HCT116 (cell line): ENCODE measurements around the gene RALGAPA1. TPM values are rescaled to one million over a fixed set of nuclear protein-coding genes. Genes with fewer than 3 reads are reported as not detected.

ENCODE experiments used
- ATAC-seq: fragments of 200-7000 bp; cut with Tn5 transposase; 2 replicates; pipeline ENCODE4 v1.9.1; 2020; ENCODE audit warnings: mild to moderate bottlenecking, moderate library complexity
- BruUV-seq: library from RNA; stranded (reverse); fragments of 400-500 nt; replicated peaks from 2 replicates; lab custom pipeline; 2021; lab: Mats Ljungman, UMichigan
- CTCF ChIA-PET: fragments of 300-600 bp; sonication (Branson Sonifier 250); formaldehyde crosslinking; loops from one replicate; lab custom pipeline; 2021; ENCODE audit warnings: antibody characterized with exemption; lab: Charles Lee
- POLR2A ChIA-PET: fragments of 300-600, 350-600 bp; sonication (Branson Sonifier 250); formaldehyde crosslinking; loops from one replicate; lab custom pipeline; 2021; ENCODE audit warnings: antibody characterized with exemption; lab: Charles Lee
- RAD21 ChIA-PET, 2 experiments: fragments of 300-600 bp; sonication (Branson Sonifier 250); formaldehyde crosslinking; loops; one replicate each; lab custom pipeline; 2023; ENCODE audit warnings: low total read pairs in 2 of 2; ENCODE audit not compliant: uncharacterized antibody in 2 of 2, unreplicated experiment in 2 of 2, low non-redundant PET in 1 of 2; lab: Charles Lee
- DNase-seq: peaks from one replicate; pipeline ENCODE4 v3.0.0-alpha.2; 2010; ENCODE audit warnings: low read depth, low spot score
- H2AFZ ChIP-seq: fragments of 200-600 bp; shearing (Covaris generic), sonication (generic); 2 replicates; pipeline ENCODE4 v1.6.1; 2017; ENCODE audit warnings: low read depth, mixed run types, mixed read lengths, antibody characterized with exemption, low read length; ENCODE audit not compliant: poor library complexity, severe bottlenecking
- H3K27ac ChIP-seq: 2 replicates; pipeline ENCODE4 v1.5.1; 2012; ENCODE audit warnings: low read depth, low read length
- H3K27me3 ChIP-seq: fragments of 200-600 bp; sonication (generic); 2 replicates; pipeline ENCODE4 v1.6.1; 2016; ENCODE audit warnings: mixed run types, low read length, mixed read lengths; ENCODE audit not compliant: insufficient read depth
- H3K36me3 ChIP-seq, 2 experiments: fragments of 200-500 bp in 1 of 2; fragments of 200-600 bp in 1 of 2; sonication (Bioruptor generic) in 1 of 2; sonication (generic) in 1 of 2; 2 replicates each; pipeline versions ENCODE4 v1.5.1 to v1.6.1; 2014 to 2016; ENCODE audit warnings: low read length in 2 of 2, inconsistent platforms in 1 of 2, mixed read lengths in 1 of 2, mixed run types in 1 of 2; ENCODE audit not compliant: insufficient read depth in 2 of 2, control insufficient read depth in 1 of 2
- H3K4me1 ChIP-seq, 2 experiments: fragments of 200-600 bp in 1 of 2; sonication (generic) in 1 of 2; 2 replicates each; pipeline versions ENCODE4 v1.5.1 to v1.6.1; 2012 to 2017; ENCODE audit warnings: low read length in 2 of 2, inconsistent platforms in 1 of 2, mild to moderate bottlenecking in 1 of 2, mixed read lengths in 1 of 2, mixed run types in 1 of 2, moderate library complexity in 1 of 2; ENCODE audit not compliant: insufficient read depth in 2 of 2, control insufficient read depth in 1 of 2
- H3K4me2 ChIP-seq: fragments of 200-600 bp; sonication (generic); 2 replicates; pipeline ENCODE4 v1.6.1; 2017; ENCODE audit warnings: mixed run types, low read length, mixed read lengths
- H3K4me3 ChIP-seq, 2 experiments: fragments of 200-600 bp in 1 of 2; sonication (generic) in 1 of 2; replicated peaks in 1 of 2; 2 replicates each; pipeline ENCODE4 v1.5.1; 2011 to 2016; ENCODE audit warnings: low read length in 2 of 2, control low read depth in 1 of 2, low read depth in 1 of 2, mild to moderate bottlenecking in 1 of 2, mixed read lengths in 1 of 2, mixed run types in 1 of 2
- H3K79me2 ChIP-seq: fragments of 200-600 bp; sonication (generic); 2 replicates; pipeline ENCODE4 v1.6.1; 2017; ENCODE audit warnings: mild to moderate bottlenecking, mixed run types, low read length, moderate library complexity, mixed read lengths; ENCODE audit not compliant: insufficient read depth
- H3K9ac ChIP-seq: fragments of 200-600 bp; sonication (generic); 2 replicates; pipeline ENCODE4 v1.6.1; 2016; ENCODE audit warnings: low read length, mixed read lengths
- H3K9me2 ChIP-seq: fragments of 200-600 bp; sonication (generic), shearing (Covaris generic); 2 replicates; pipeline ENCODE4 v1.6.1; 2017; ENCODE audit warnings: mixed run types, mild to moderate bottlenecking, moderate library complexity; ENCODE audit not compliant: insufficient read depth
- H3K9me3 ChIP-seq, 2 experiments: fragments of 200-500 bp in 1 of 2; fragments of 200-600 bp in 1 of 2; sonication (Bioruptor generic) in 1 of 2; sonication (generic) in 1 of 2; 2 replicates each; pipeline ENCODE4 v1.6.1; 2014 to 2017; ENCODE audit warnings: low read length in 2 of 2, mixed read lengths in 2 of 2, inconsistent platforms in 1 of 2, low read depth in 1 of 2, mild to moderate bottlenecking in 1 of 2, mixed run types in 1 of 2, moderate library complexity in 1 of 2; ENCODE audit not compliant: control insufficient read depth in 1 of 2, insufficient read depth in 1 of 2
- H4K20me1 ChIP-seq: fragments of 200-600 bp; sonication (generic), shearing (Covaris generic); 2 replicates; pipeline ENCODE4 v1.6.1; 2017; ENCODE audit warnings: mixed run types, mild to moderate bottlenecking, moderate library complexity; ENCODE audit not compliant: insufficient read depth
- CBX3 ChIP-seq: IDR thresholded peaks from 2 replicates; pipeline ENCODE4 v1.6.1; 2012; ENCODE audit warnings: low read depth
- CEBPB ChIP-seq: IDR thresholded peaks from 2 replicates; pipeline ENCODE4 v1.6.1; 2012; ENCODE audit warnings: low read depth
- EGR1 ChIP-seq: IDR thresholded peaks from 2 replicates; pipeline ENCODE4 v1.6.1; 2012; ENCODE audit warnings: low read depth
- EZH2 ChIP-seq: fragments of 200-600 bp; sonication (generic); IDR thresholded peaks from 2 replicates; pipeline ENCODE4 v1.6.1; 2017; ENCODE audit warnings: antibody characterized with exemption, mixed run types
- EZH2phosphoT487 ChIP-seq: fragments of 200-600 bp; IDR thresholded peaks from 2 replicates; pipeline ENCODE4 v1.6.1; 2018; ENCODE audit warnings: antibody characterized with exemption, borderline replicate concordance
- JUND ChIP-seq: IDR thresholded peaks from 2 replicates; pipeline ENCODE4 v1.6.1; 2012
- POLR2AphosphoS5 ChIP-seq: IDR thresholded peaks from 2 replicates; pipeline ENCODE4 v1.6.1; 2011; ENCODE audit warnings: mild to moderate bottlenecking, low read depth, low read length, moderate library complexity
- SIN3A ChIP-seq: IDR thresholded peaks from 2 replicates; pipeline ENCODE4 v1.6.1; 2012; ENCODE audit warnings: low read depth
- SP1 ChIP-seq: IDR thresholded peaks from 2 replicates; pipeline ENCODE4 v1.6.1; 2012; ENCODE audit warnings: low read depth
- SRF ChIP-seq: IDR thresholded peaks from 2 replicates; pipeline ENCODE4 v1.6.1; 2012; ENCODE audit warnings: low read depth
- ZNF274 ChIP-seq: fragments of 200-500 bp; sonication (Bioruptor generic); IDR thresholded peaks from 2 replicates; pipeline ENCODE4 v1.6.1; 2014; ENCODE audit warnings: mild to moderate bottlenecking, low read depth, low read length, inconsistent platforms
- intact Hi-C: fragments of 100-400 bp; cut with micrococcal nuclease; formaldehyde crosslinking; loops from 2 replicates; pipeline ENCODE4 v1.10.0; 2022
- total RNA-seq: library from RNA; stranded (reverse); gene quantifications from one replicate; pipeline ENCODE4 v1.2.1, GENCODE V29; 2021; ENCODE audit not compliant: unreplicated experiment
- TF ChIP-seq, protein P1 (sequence below), 3 experiments: fragments of 200-600 bp in 1 of 3; sonication (generic) in 1 of 3; IDR thresholded peaks in 2 of 3; conservative IDR thresholded peaks in 1 of 3; 2 replicates each; pipeline ENCODE4 v1.5.1; 2012 to 2017; ENCODE audit warnings: low read depth in 2 of 3, low read length in 2 of 3, antibody characterized with exemption in 1 of 3, borderline replicate concordance in 1 of 3, control low read depth in 1 of 3, mild to moderate bottlenecking in 1 of 3, mixed read lengths in 1 of 3, mixed run types in 1 of 3, moderate library complexity in 1 of 3; ENCODE audit not compliant: insufficient read depth in 1 of 3
- TF ChIP-seq, protein P2 (sequence below): IDR thresholded peaks from 2 replicates; pipeline ENCODE4 v1.6.1; 2012
- TF ChIP-seq, protein P3 (sequence below): IDR thresholded peaks from 2 replicates; pipeline ENCODE4 v1.6.1; 2012; ENCODE audit warnings: low read depth

Gene RALGAPA1
- total RNA-seq, 1 experiment from 2014 or later: 29.3 TPM

DNA sequence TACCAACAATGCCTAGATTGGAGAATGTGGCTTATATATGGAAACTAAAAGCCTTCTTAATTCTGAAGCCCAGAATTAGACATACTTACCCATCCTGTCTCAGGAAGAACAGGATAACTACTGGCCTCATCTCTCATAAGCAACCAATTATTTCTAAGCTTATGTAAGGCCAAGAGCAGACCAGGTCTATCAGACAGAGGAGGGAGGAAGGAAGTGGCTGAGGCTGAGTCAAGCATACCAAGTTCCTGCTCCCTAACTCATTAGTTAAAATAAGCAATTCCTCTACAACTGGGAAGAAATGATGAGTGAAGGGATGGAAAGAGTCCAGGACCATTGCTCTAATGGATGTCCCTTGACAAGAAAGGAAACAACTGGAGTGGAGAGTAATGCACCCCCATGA is 302.2 kb downstream of the RALGAPA1 start:
- Histone ChIP-seq H3K4me3 (no peak overlapping the region), H3K36me3 (no peaks in the 10 kb centered on the region), H3K4me2 (no peak overlapping the region), H3K9ac (no peak overlapping the region), H3K4me1 (no peaks in the 10 kb centered on the region), H2AFZ (no peak overlapping the region), H3K27ac (no peak overlapping the region), H3K79me2 (no peaks in the 10 kb centered on the region), H3K27me3 (no peaks in the 10 kb centered on the region), H3K9me2 (no peaks in the 10 kb centered on the region), H3K9me3 (no peaks in the 10 kb centered on the region), H4K20me1 (no peaks in the 10 kb centered on the region)
- intact Hi-C loops: no loop called here
- DNase-seq: no peak
- ChIA-PET CTCF (no interaction called here), RAD21 (no interaction called here), POLR2A (no interaction called here)
- no TSS peak for BruUV-seq
- TF ChIP-seq CBX3 (no peak), SRF (no peak), SP1 (no peak), EGR1 (no peak), POLR2AphosphoS5 (no peak), EZH2phosphoT487 (no peak)
- TF ChIP-seq, protein P1, sequence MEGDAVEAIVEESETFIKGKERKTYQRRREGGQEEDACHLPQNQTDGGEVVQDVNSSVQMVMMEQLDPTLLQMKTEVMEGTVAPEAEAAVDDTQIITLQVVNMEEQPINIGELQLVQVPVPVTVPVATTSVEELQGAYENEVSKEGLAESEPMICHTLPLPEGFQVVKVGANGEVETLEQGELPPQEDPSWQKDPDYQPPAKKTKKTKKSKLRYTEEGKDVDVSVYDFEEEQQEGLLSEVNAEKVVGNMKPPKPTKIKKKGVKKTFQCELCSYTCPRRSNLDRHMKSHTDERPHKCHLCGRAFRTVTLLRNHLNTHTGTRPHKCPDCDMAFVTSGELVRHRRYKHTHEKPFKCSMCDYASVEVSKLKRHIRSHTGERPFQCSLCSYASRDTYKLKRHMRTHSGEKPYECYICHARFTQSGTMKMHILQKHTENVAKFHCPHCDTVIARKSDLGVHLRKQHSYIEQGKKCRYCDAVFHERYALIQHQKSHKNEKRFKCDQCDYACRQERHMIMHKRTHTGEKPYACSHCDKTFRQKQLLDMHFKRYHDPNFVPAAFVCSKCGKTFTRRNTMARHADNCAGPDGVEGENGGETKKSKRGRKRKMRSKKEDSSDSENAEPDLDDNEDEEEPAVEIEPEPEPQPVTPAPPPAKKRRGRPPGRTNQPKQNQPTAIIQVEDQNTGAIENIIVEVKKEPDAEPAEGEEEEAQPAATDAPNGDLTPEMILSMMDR (IDR thresholded peaks at IDR 0.05 in 2 of 3, conservative IDR thresholded peaks at IDR 0.05 in 1 of 3; ENCODE audit: borderline replicate concordance in 1 of 3, insufficient read depth in 1 of 3, low read depth in 2 of 3, low read length in 2 of 3): no peak
- ATAC-seq: no peak

- H4K20me1 ChIP-seq: no peaks in the 10 kb centered on the region
- no peaks in the 10 kb centered on the region for H3K9me2 ChIP-seq
- H3K36me3 ChIP-seq: no peaks in the 10 kb centered on the region
- ATAC-seq (no peak), DNase-seq (no peak)
- no peak overlapping the region for H3K27ac ChIP-seq
- H3K27me3 ChIP-seq: no peaks in the 10 kb centered on the region
- no peaks in the 10 kb centered on the region for H3K9me3 ChIP-seq
- no TSS peak for BruUV-seq
- ChIA-PET CTCF (no interaction called here), RAD21 (no interaction called here), POLR2A (no interaction called here)
- H3K4me1 ChIP-seq: no peaks in the 10 kb centered on the region
- no peaks in the 10 kb centered on the region for H3K79me2 ChIP-seq
- intact Hi-C loops: no loop called here
- no peak overlapping the region for H3K9ac ChIP-seq
- H3K4me3 ChIP-seq: no peak overlapping the region
- H2AFZ ChIP-seq: no peak overlapping the region
- no peak overlapping the region for H3K4me2 ChIP-seq
- no peak for TF ChIP-seq EZH2phosphoT487
- TF ChIP-seq CEBPB: no peak
- TF ChIP-seq ZNF274: no peak
- TF ChIP-seq SRF: no peak
- TF ChIP-seq, protein P2, sequence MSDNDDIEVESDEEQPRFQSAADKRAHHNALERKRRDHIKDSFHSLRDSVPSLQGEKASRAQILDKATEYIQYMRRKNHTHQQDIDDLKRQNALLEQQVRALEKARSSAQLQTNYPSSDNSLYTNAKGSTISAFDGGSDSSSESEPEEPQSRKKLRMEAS: no peak
- TF ChIP-seq SIN3A: no peak
- no peak for TF ChIP-seq SP1
- TF ChIP-seq JUND: no peak
- no peak for TF ChIP-seq EGR1
- TF ChIP-seq CBX3: no peak
- no peak for TF ChIP-seq EZH2
- TF ChIP-seq, protein P3, sequence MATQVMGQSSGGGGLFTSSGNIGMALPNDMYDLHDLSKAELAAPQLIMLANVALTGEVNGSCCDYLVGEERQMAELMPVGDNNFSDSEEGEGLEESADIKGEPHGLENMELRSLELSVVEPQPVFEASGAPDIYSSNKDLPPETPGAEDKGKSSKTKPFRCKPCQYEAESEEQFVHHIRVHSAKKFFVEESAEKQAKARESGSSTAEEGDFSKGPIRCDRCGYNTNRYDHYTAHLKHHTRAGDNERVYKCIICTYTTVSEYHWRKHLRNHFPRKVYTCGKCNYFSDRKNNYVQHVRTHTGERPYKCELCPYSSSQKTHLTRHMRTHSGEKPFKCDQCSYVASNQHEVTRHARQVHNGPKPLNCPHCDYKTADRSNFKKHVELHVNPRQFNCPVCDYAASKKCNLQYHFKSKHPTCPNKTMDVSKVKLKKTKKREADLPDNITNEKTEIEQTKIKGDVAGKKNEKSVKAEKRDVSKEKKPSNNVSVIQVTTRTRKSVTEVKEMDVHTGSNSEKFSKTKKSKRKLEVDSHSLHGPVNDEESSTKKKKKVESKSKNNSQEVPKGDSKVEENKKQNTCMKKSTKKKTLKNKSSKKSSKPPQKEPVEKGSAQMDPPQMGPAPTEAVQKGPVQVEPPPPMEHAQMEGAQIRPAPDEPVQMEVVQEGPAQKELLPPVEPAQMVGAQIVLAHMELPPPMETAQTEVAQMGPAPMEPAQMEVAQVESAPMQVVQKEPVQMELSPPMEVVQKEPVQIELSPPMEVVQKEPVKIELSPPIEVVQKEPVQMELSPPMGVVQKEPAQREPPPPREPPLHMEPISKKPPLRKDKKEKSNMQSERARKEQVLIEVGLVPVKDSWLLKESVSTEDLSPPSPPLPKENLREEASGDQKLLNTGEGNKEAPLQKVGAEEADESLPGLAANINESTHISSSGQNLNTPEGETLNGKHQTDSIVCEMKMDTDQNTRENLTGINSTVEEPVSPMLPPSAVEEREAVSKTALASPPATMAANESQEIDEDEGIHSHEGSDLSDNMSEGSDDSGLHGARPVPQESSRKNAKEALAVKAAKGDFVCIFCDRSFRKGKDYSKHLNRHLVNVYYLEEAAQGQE: no peak
These were observed 302.6 kb downstream of the RALGAPA1 start for GRCh38 chr14:35506461-35506860.
